ENCODE results near the gene UNK. TPM values are rescaled to one million over a fixed set of nuclear protein-coding genes. Genes with fewer than 3 reads are reported as not detected.
A peak's percentile ranks its signal among the peaks of the same experiment; 100 is the strongest.

UNK gene
- total and polyA plus RNA-seq, 2 of the 13 experiments (the other 11 are each of a cell fraction or from before 2014, with no cell fraction given), result 31.6 to 33.0 TPM

DNA sequence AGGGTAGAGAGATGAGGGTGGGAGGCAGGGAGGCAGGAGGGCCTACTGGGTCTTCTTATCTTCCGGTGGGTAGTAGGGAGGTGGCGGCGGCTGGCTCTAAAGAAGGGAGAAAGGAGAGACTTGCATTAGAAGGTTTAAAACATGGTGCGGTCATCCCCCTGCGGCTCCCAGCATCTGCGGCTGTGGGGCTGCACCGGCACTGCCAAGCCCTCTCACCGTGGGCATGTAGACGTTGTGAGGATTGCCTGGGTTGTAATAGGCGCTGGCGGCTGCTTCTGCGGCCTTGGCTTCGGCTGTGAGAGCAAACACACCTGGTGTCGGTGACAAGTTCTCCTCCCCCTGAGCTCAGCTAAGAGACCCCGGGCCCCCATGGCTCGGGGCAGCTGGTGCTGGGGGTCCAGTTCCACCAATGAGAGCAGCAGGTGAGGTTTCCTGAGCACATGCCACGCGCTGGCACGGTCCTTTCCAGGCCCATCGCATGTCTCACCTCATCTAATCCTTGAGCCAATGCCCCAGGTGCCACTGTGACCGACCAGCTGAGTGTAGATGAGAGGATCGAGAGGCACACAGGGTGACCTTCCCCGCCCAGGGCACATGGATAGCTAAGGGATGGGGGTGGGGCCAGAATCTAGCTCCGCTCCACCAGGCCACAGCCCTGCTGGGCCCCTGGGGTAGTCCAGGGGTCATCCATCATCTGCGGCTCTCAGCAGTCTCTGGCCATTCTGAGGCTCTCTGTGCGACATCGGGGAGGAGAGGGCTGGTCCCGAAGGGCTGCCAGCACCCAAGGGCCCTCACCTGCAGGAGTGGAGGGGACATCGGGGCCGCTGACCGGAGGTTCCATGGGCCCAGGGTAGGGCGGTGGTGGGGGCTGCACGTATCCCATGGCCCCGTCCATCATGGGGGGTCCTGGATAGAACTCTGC, 62.3 kb downstream of the UNK start (continued):
- TF ChIP-seq, protein P1, sequence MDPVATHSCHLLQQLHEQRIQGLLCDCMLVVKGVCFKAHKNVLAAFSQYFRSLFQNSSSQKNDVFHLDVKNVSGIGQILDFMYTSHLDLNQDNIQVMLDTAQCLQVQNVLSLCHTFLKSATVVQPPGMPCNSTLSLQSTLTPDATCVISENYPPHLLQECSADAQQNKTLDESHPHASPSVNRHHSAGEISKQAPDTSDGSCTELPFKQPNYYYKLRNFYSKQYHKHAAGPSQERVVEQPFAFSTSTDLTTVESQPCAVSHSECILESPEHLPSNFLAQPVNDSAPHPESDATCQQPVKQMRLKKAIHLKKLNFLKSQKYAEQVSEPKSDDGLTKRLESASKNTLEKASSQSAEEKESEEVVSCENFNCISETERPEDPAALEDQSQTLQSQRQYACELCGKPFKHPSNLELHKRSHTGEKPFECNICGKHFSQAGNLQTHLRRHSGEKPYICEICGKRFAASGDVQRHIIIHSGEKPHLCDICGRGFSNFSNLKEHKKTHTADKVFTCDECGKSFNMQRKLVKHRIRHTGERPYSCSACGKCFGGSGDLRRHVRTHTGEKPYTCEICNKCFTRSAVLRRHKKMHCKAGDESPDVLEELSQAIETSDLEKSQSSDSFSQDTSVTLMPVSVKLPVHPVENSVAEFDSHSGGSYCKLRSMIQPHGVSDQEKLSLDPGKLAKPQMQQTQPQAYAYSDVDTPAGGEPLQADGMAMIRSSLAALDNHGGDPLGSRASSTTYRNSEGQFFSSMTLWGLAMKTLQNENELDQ (CRISPR knock-in tag; IDR thresholded peaks at IDR 0.05; ENCODE audit: borderline replicate concordance), result 0 out of 2 replicates have a peak, but pooled peaks have one; percentile 64
- TF ChIP-seq NFE2L1 (CRISPR knock-in tag; IDR thresholded peaks at IDR 0.05; ENCODE audit: borderline replicate concordance), result no peak; the same call in 1 of the 2 replicates
- peak; percentile 72; the same call in 1 of the 2 replicates for TF ChIP-seq REL (CRISPR knock-in tag; conservative IDR thresholded peaks at IDR 0.05)
- peak; percentile 98 for TF ChIP-seq SALL1 (CRISPR knock-in tag; IDR thresholded peaks at IDR 0.05)
- TF ChIP-seq AHR (CRISPR knock-in tag; IDR thresholded peaks at IDR 0.05), result peak; percentile 88; the same call in 1 of the 2 replicates
- no peak; the same call in 1 of the 2 replicates for TF ChIP-seq RBAK (CRISPR knock-in tag; IDR thresholded peaks at IDR 0.05)
- TF ChIP-seq TOE1 (CRISPR knock-in tag; IDR thresholded peaks at IDR 0.05), result 0 out of 2 replicates have a peak, but pooled peaks have one; percentile 53
- TF ChIP-seq MTA1 (CRISPR knock-in tag; IDR thresholded peaks at IDR 0.05; ENCODE audit: borderline replicate concordance), result peak; percentile 99
- TF ChIP-seq DNMT1 (CRISPR knock-in tag; IDR thresholded peaks at IDR 0.05), result no peak; the same call in none of the 2 replicates
- TF ChIP-seq, protein P2, sequence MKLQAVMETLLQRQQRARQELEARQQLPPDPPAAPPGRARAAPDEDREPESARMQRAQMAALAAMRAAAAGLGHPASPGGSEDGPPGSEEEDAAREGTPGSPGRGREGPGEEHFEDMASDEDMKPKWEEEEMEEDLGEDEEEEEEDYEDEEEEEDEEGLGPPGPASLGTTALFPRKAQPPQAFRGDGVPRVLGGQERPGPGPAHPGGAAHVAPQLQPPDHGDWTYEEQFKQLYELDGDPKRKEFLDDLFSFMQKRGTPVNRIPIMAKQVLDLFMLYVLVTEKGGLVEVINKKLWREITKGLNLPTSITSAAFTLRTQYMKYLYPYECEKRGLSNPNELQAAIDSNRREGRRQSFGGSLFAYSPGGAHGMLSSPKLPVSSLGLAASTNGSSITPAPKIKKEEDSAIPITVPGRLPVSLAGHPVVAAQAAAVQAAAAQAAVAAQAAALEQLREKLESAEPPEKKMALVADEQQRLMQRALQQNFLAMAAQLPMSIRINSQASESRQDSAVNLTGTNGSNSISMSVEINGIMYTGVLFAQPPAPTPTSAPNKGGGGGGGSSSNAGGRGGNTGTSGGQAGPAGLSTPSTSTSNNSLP (IDR thresholded peaks at IDR 0.05; ENCODE audit: low read depth, low read length), result no peak
- TF ChIP-seq, protein P3, sequence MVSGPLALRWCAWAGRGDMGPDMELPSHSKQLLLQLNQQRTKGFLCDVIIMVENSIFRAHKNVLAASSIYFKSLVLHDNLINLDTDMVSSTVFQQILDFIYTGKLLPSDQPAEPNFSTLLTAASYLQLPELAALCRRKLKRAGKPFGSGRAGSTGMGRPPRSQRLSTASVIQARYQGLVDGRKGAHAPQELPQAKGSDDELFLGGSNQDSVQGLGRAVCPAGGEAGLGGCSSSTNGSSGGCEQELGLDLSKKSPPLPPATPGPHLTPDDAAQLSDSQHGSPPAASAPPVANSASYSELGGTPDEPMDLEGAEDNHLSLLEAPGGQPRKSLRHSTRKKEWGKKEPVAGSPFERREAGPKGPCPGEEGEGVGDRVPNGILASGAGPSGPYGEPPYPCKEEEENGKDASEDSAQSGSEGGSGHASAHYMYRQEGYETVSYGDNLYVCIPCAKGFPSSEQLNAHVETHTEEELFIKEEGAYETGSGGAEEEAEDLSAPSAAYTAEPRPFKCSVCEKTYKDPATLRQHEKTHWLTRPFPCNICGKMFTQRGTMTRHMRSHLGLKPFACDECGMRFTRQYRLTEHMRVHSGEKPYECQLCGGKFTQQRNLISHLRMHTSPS (CRISPR knock-in tag; IDR thresholded peaks at IDR 0.05; ENCODE audit: low read depth), result peak; percentile 99
- no peak for TF ChIP-seq IKZF1 (IDR thresholded peaks at IDR 0.05)
- TF ChIP-seq HOXA7 (CRISPR knock-in tag; IDR thresholded peaks at IDR 0.05), result no peak; the same call in 1 of the 2 replicates
- TF ChIP-seq, protein P4, sequence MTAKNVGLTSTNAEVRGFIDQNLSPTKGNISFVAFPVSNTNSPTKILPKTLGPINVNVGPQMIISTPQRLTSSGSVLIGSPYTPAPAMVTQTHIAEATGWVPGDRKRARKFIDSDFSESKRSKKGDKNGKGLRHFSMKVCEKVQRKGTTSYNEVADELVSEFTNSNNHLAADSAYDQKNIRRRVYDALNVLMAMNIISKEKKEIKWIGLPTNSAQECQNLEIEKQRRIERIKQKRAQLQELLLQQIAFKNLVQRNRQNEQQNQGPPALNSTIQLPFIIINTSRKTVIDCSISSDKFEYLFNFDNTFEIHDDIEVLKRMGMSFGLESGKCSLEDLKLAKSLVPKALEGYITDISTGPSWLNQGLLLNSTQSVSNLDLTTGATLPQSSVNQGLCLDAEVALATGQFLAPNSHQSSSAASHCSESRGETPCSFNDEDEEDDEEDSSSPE (CRISPR knock-in tag; IDR thresholded peaks at IDR 0.05), result no peak
- TF ChIP-seq MAFG (CRISPR knock-in tag; IDR thresholded peaks at IDR 0.05), result no peak
- TF ChIP-seq, protein P5, sequence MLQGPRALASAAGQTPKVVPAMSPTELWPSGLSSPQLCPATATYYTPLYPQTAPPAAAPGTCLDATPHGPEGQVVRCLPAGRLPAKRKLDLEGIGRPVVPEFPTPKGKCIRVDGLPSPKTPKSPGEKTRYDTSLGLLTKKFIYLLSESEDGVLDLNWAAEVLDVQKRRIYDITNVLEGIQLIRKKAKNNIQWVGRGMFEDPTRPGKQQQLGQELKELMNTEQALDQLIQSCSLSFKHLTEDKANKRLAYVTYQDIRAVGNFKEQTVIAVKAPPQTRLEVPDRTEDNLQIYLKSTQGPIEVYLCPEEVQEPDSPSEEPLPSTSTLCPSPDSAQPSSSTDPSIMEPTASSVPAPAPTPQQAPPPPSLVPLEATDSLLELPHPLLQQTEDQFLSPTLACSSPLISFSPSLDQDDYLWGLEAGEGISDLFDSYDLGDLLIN (CRISPR knock-in tag; IDR thresholded peaks at IDR 0.05; ENCODE audit: borderline replicate concordance), result 0 out of 2 replicates have a peak, but pooled peaks have one; percentile 68
- TF ChIP-seq KDM5B (CRISPR knock-in tag; IDR thresholded peaks at IDR 0.05; ENCODE audit: borderline replicate concordance), result peak; percentile 85
- TF ChIP-seq CBX1 (IDR thresholded peaks at IDR 0.05; ENCODE audit: low read depth), result peak; percentile 96
- TF ChIP-seq, protein P6, sequence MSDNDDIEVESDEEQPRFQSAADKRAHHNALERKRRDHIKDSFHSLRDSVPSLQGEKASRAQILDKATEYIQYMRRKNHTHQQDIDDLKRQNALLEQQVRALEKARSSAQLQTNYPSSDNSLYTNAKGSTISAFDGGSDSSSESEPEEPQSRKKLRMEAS (IDR thresholded peaks at IDR 0.05), result peak; percentile 98
- peak; percentile 98 for TF ChIP-seq ZNF451 (CRISPR knock-in tag; IDR thresholded peaks at IDR 0.05)

Measured in HepG2 (cell line).